ENCODE data around the gene PKP2.

PKP2 gene

DNA sequence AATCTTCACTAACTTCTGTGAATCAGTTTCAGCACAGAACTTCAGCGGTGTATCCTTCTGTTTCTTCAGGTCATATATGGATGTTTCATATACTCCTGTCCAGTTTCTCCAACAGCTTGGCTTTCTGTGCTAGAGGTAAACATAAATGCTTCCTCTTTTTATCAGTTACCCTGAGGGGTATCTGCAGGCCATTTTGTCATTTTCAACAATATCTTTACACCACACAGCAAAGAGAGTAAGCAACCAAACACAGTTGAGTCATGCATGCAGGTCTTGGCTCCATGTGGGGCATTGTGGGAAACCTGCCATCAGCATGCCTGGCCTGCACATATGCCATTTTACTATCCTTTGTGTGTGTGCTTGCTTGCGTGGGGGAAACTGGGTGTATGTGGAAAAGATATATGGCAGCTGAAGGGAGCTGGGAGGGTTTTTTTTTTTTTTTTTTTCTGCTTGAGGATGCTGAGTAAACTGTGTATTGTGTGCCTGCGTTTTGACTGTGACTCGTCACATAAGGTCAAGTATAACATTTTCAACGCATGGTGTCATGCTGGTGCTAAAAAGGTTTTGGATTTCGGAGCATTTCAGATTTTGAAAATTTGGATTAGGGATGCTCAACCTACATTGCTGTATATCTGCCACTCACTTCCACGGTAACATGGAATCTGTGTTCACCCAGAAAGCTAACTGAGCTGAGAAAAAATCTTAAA is 84.7 kb downstream of the PKP2 start:
- H3K4me2 ChIP-seq (ENCODE audit: low read length): no peak overlapping the region
- no peak overlapping the region for H3K27ac ChIP-seq (ENCODE audit: low read depth, low read length)
- no peak overlapping the region for H3K9ac ChIP-seq (ENCODE audit: low read length)
- no peak overlapping the region for H4K12ac ChIP-seq (ENCODE audit: low read depth, low read length)
- no peaks in the 10 kb centered on the region for H3K27me3 ChIP-seq (ENCODE audit: insufficient read depth, low read length)
- H2BK12ac ChIP-seq (ENCODE audit: low read length): no peak overlapping the region
- H3K79me1 ChIP-seq (ENCODE audit: low read length): no peaks in the 10 kb centered on the region
- H3K4me3 ChIP-seq (ENCODE audit: low read depth, low read length): no peak overlapping the region
- H2AK5ac ChIP-seq (ENCODE audit: low read length): no peak overlapping the region
- H4K8ac ChIP-seq (ENCODE audit: low read depth, low read length): no peak overlapping the region
- DNase-seq: peak; percentile 67 to 94
- no CpG with 5 or more reads among the region's 7 CpGs for WGBS (ENCODE audit: extremely low coverage, insufficient coverage, insufficient read length)
- H3K18ac ChIP-seq (ENCODE audit: low read length): no peak overlapping the region
- no peak overlapping the region for H2BK120ac ChIP-seq (ENCODE audit: insufficient read depth, low read length, poor library complexity)
- no peak overlapping the region for H3K23ac ChIP-seq (ENCODE audit: low read length)
- peaks cover 2% of the 10 kb centered on the region for H3K9me3 ChIP-seq (ENCODE audit: insufficient read depth, low read depth, low read length)
- no peak overlapping the region for H3K14ac ChIP-seq (ENCODE audit: low read length)
- no peak overlapping the region for H2BK5ac ChIP-seq (ENCODE audit: low read depth, low read length, poor library complexity)
- no peak overlapping the region for H2AFZ ChIP-seq (ENCODE audit: insufficient read depth, low read length, poor library complexity)
- peaks cover 0 to 2% of the 10 kb centered on the region in 2 experiments for H3K4me1 ChIP-seq (ENCODE audit: control insufficient read depth in 1 of 2, insufficient read depth in 2 of 2, low read length in 2 of 2)
- peaks cover 25 to 45% of the 10 kb centered on the region in 2 experiments for H3K36me3 ChIP-seq (ENCODE audit: control insufficient read depth in 1 of 2, insufficient read depth in 2 of 2, low read length in 2 of 2)
- no peak overlapping the region for H3K4ac ChIP-seq (ENCODE audit: low read depth, low read length)
- H3K79me2 ChIP-seq (ENCODE audit: control insufficient read depth, insufficient read depth, low read length, poor library complexity): no peaks in the 10 kb centered on the region
- no peak overlapping the region for H4K91ac ChIP-seq (ENCODE audit: low read depth, low read length)

GRCh38 chr12:32809846-32810245 is 86.7 kb downstream of the PKP2 start:
- Histone ChIP-seq H3K79me2 (ENCODE audit: control insufficient read depth, insufficient read depth, low read length, poor library complexity) (no peaks in the 10 kb centered on the region), H4K8ac (ENCODE audit: low read depth, low read length) (no peak overlapping the region), H3K27me3 (ENCODE audit: insufficient read depth, low read length) (no peaks in the 10 kb centered on the region), H3K36me3 (ENCODE audit: control insufficient read depth in 1 of 2, insufficient read depth in 2 of 2, low read length in 2 of 2) (peaks cover 25 to 40% of the 10 kb centered on the region in 2 experiments), H4K12ac (ENCODE audit: low read depth, low read length) (no peak overlapping the region), H3K4me2 (ENCODE audit: low read length) (no peak overlapping the region), H3K27ac (ENCODE audit: low read depth, low read length) (no peak overlapping the region), H3K14ac (ENCODE audit: low read length) (no peak overlapping the region), H3K18ac (ENCODE audit: low read length) (no peak overlapping the region), H3K4me3 (ENCODE audit: low read depth, low read length) (no peak overlapping the region), H3K9ac (ENCODE audit: low read length) (no peak overlapping the region), H2AFZ (ENCODE audit: insufficient read depth, low read length, poor library complexity) (no peak overlapping the region), H2BK12ac (ENCODE audit: low read length) (no peak overlapping the region), H4K91ac (ENCODE audit: low read depth, low read length) (no peak overlapping the region), H3K23ac (ENCODE audit: low read length) (no peak overlapping the region), H3K9me3 (ENCODE audit: insufficient read depth, low read depth, low read length) (peaks cover 2% of the 10 kb centered on the region), H3K79me1 (ENCODE audit: low read length) (no peaks in the 10 kb centered on the region), H2BK120ac (ENCODE audit: insufficient read depth, low read length, poor library complexity) (no peak overlapping the region), H2AK5ac (ENCODE audit: low read length) (no peak overlapping the region), H3K4me1 (ENCODE audit: control insufficient read depth in 1 of 2, insufficient read depth in 2 of 2, low read length in 2 of 2) (peaks cover 0 to 2% of the 10 kb centered on the region in 2 experiments), H2BK5ac (ENCODE audit: low read depth, low read length, poor library complexity) (no peak overlapping the region), H3K4ac (ENCODE audit: low read depth, low read length) (no peak overlapping the region)
- WGBS (ENCODE audit: extremely low coverage, insufficient coverage, insufficient read length): no CpG with 5 or more reads among the region's 1 CpG
- no peak for DNase-seq

DNA sequence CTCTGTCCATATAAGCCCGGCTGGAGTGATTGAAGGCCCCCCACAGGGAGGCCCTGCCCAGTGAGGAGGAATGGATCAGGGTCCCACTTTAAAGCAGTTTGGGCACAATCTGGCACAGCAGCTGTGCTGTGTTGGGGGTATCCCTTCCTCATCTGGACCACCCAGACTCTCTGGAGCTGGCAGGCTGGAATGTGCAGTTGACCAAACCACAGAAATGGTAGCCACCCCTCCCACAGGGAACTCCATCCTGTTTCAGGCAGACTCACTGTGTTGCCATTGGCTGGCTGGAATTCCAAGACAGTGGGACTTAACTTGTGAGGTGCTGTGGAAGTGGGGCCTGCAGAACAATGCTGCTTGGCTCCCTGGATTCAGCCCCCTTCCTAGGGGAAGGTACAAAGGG is 87.4 kb downstream of the PKP2 start:
- H3K4me1 ChIP-seq (ENCODE audit: control insufficient read depth in 1 of 2, insufficient read depth in 2 of 2, low read length in 2 of 2): peaks cover 0 to under 1% of the 10 kb centered on the region in 2 experiments
- H3K79me1 ChIP-seq (ENCODE audit: low read length): no peaks in the 10 kb centered on the region
- H3K9ac ChIP-seq (ENCODE audit: low read length): no peak overlapping the region
- no peaks in the 10 kb centered on the region for H3K27me3 ChIP-seq (ENCODE audit: insufficient read depth, low read length)
- no CpG with 5 or more reads among the region's 1 CpG for WGBS (ENCODE audit: extremely low coverage, insufficient coverage, insufficient read length)
- H4K12ac ChIP-seq (ENCODE audit: low read depth, low read length): no peak overlapping the region
- peaks cover 2% of the 10 kb centered on the region for H3K9me3 ChIP-seq (ENCODE audit: insufficient read depth, low read depth, low read length)
- H3K27ac ChIP-seq (ENCODE audit: low read depth, low read length): no peak overlapping the region
- H3K4me3 ChIP-seq (ENCODE audit: low read depth, low read length): no peak overlapping the region
- H3K4me2 ChIP-seq (ENCODE audit: low read length): no peak overlapping the region
- H2AFZ ChIP-seq (ENCODE audit: insufficient read depth, low read length, poor library complexity): no peak overlapping the region
- H3K4ac ChIP-seq (ENCODE audit: low read depth, low read length): no peak overlapping the region
- H2AK5ac ChIP-seq (ENCODE audit: low read length): no peak overlapping the region
- no peaks in the 10 kb centered on the region for H3K79me2 ChIP-seq (ENCODE audit: control insufficient read depth, insufficient read depth, low read length, poor library complexity)
- peaks cover 22 to 41% of the 10 kb centered on the region in 2 experiments for H3K36me3 ChIP-seq (ENCODE audit: control insufficient read depth in 1 of 2, insufficient read depth in 2 of 2, low read length in 2 of 2)
- H4K91ac ChIP-seq (ENCODE audit: low read depth, low read length): no peak overlapping the region
- no peak overlapping the region for H4K8ac ChIP-seq (ENCODE audit: low read depth, low read length)
- no peak overlapping the region for H2BK120ac ChIP-seq (ENCODE audit: insufficient read depth, low read length, poor library complexity)
- H3K23ac ChIP-seq (ENCODE audit: low read length): no peak overlapping the region
- no peak overlapping the region for H3K14ac ChIP-seq (ENCODE audit: low read length)
- DNase-seq: no peak
- no peak overlapping the region for H2BK12ac ChIP-seq (ENCODE audit: low read length)
- no peak overlapping the region for H2BK5ac ChIP-seq (ENCODE audit: low read depth, low read length, poor library complexity)
- peak overlapping the region; percentile 42 for H3K18ac ChIP-seq (ENCODE audit: low read length)

DNA sequence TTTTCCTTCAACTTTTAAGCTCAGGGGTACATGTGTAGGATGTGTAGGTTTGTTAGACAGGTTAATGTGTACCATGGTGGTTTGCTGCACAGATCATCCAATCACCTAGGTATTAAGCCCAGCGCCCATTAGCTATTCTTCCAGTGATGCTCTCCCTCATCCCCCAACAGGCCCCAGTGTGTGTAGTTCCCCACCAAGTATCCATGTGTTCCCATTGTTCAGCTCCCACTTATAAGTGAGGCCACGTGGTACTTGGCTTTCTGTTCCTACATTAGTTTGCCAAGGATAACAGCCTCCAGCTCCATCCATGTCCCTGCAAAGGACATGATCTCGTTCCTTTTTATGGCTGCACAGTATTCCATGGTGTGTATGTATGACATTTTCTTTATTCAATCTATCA is 92.3 kb downstream of the PKP2 start:
- no peak for DNase-seq
- H3K27ac ChIP-seq (ENCODE audit: low read depth, low read length): no peak overlapping the region
- no peaks in the 10 kb centered on the region for H3K79me2 ChIP-seq (ENCODE audit: control insufficient read depth, insufficient read depth, low read length, poor library complexity)
- no peak overlapping the region for H3K9ac ChIP-seq (ENCODE audit: low read length)
- no peak overlapping the region for H3K4me3 ChIP-seq (ENCODE audit: low read depth, low read length)
- no peak overlapping the region for H3K14ac ChIP-seq (ENCODE audit: low read length)
- H3K4ac ChIP-seq (ENCODE audit: low read depth, low read length): no peak overlapping the region
- H2AFZ ChIP-seq (ENCODE audit: insufficient read depth, low read length, poor library complexity): no peak overlapping the region
- no peak overlapping the region for H4K8ac ChIP-seq (ENCODE audit: low read depth, low read length)
- H2BK5ac ChIP-seq (ENCODE audit: low read depth, low read length, poor library complexity): no peak overlapping the region
- no peaks in the 10 kb centered on the region for H3K4me1 ChIP-seq (ENCODE audit: control insufficient read depth in 1 of 2, insufficient read depth in 2 of 2, low read length in 2 of 2)
- H4K91ac ChIP-seq (ENCODE audit: low read depth, low read length): no peak overlapping the region
- peaks cover 2% of the 10 kb centered on the region for H3K9me3 ChIP-seq (ENCODE audit: insufficient read depth, low read depth, low read length)
- no peak overlapping the region for H3K18ac ChIP-seq (ENCODE audit: low read length)
- no peak overlapping the region for H2BK12ac ChIP-seq (ENCODE audit: low read length)
- H2AK5ac ChIP-seq (ENCODE audit: low read length): no peak overlapping the region
- no CpG with 5 or more reads among the region's 3 CpGs for WGBS (ENCODE audit: extremely low coverage, insufficient coverage, insufficient read length)
- H3K36me3 ChIP-seq (ENCODE audit: control insufficient read depth in 1 of 2, insufficient read depth in 2 of 2, low read length in 2 of 2): peaks cover 13 to 28% of the 10 kb centered on the region in 2 experiments
- no peaks in the 10 kb centered on the region for H3K27me3 ChIP-seq (ENCODE audit: insufficient read depth, low read length)
- H3K79me1 ChIP-seq (ENCODE audit: low read length): no peaks in the 10 kb centered on the region
- no peak overlapping the region for H2BK120ac ChIP-seq (ENCODE audit: insufficient read depth, low read length, poor library complexity)
- no peak overlapping the region for H3K23ac ChIP-seq (ENCODE audit: low read length)
- no peak overlapping the region for H3K4me2 ChIP-seq (ENCODE audit: low read length)
- no peak overlapping the region for H4K12ac ChIP-seq (ENCODE audit: low read depth, low read length)
